GM19463 (cell line): ENCODE data around the gene EPX.

Source experiments
- ATAC-seq: cut with Tn5 transposase; IDR thresholded peaks from one replicate; pipeline ENCODE4 v1.9.1; 2021; ENCODE audit warnings: mild to moderate bottlenecking, moderate library complexity; ENCODE audit not compliant: unreplicated experiment

The EPX gene

DNA sequence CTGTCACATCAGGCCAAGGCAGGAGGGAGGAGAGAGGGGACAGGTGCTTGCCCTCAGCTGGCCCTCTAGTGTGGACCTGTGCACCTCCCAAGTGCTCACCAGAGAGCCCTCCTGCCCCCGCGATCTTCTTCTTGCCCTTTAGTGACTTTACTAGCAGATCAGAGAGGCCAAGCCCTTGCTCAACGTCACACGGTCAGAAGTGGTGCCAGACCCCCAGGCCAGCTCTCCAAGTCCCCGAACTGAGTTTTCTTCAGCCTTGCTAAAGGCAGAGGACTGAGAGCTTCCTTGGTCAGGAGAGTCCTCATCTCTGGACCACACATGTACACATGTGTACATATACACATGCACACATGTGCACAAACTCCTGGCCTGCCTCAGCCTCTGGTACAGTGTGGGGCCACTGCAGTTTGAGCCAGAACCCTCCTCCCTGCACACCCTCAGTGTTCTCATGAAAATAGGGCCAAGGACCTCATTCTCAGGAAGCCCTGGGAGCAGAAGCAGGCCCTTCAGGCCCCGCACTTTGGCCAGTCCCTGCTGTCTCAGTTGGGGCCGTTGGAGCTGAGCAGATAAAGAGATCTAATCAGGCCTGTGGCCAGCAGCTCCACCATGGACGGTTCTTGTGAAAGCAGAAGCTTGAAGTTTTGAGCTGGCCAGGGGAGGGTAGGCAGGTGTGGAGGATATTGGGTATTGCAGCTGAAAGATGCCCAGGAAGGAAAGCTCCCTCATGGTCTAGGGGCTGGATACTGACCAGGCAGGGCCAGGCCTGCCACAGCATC is 7.4 kb upstream of the EPX start:
- no peak for ATAC-seq

DNA sequence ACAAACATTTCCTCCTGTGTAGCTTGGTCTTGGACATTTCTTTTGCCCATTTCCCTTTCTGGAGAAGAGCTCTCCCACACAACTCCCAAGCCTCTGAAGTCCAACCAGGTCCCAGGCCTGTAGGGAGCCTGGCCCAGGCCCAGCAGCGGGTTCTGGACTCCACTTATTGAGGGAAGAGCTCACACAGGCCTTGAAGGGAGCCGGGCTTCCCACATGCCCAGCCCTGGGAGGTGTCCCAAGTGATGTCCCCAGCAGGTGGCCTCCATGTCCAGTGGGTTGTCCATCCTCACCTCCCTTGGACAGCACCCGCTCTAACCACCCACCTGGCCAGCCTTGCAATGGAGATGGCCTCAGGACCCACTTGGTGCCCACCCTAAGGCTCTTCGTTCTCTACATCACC is 5.9 kb upstream of the EPX start:
- ATAC-seq, result no peak

- ATAC-seq, result no peak
Observed at GRCh38 chr17:58187063-58187462, 5.5 kb upstream of the EPX start.

GRCh38 chr17:58187675-58188074 is 4.9 kb upstream of the EPX start:
- ATAC-seq, result no peak

DNA sequence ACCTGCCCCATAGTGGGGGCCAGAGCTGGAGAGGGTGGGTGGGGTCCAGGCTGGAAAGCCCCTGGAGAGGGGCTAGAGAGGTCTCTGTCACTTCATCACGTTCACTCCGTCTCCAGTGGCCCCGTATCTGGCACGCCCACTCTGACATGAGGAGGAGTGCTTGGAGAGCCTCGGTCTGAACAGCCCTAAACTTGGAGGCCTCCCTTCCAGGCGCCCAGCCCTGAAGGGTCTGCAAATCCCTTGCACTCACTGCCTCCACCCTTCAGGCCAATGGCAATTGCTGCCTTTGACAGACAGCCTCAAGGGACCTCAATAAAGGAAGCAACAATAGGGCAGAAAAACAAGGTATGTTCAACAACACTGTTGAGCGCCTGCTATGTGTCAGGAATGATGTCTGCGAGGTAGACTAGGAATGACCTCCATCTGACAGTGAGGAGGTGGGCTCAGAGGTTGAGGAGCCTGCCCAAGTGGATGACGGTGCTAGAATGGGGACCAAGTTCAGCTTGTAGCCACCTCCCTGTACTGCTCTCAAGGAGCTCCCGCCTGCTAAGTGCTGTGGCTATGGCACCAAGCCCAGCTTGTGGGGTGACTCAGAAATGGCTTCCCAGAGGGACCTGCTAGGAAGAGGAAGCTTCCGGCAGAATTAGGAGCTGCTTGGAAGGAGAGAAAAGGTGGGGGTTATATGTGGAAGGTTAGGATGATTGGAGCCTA is 2.9 kb upstream of the EPX start:
- ATAC-seq, result no peak

DNA sequence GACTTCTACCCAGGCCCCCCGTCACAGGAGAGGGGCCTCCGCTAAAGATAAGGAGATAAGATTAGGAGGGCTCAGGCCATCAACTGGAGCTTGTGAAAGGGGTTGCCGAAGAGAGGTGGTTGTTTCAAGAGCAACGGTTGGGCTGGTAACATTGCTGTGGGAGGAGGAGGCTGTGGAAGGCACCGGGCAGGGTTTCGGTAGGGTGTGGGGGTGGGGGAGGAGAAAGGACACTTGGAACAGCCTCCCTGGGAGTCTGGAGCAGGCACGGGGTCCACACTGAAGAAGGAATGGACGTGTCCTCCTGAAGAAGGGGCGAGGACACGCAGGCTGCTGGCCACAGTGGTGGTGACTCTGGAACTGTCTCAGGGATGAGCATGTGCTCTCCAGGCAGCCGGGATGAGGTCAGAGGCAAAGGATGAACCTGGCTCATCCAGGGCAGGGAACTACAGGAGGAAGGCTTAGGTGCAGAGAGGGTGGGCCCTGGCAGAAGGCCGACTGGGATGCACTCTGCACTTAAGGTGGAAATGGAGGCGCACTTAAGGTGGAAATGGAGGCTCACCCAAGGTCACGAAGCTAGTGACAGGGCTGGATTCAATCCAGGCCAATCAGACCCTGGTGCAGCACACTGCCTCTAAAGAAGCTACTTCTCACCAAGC is 1.2 kb upstream of the EPX start:
- no peak for ATAC-seq

- no peak for ATAC-seq
Observed at GRCh38 chr17:58193641-58194255, 1.2 kb downstream of the EPX start.

DNA sequence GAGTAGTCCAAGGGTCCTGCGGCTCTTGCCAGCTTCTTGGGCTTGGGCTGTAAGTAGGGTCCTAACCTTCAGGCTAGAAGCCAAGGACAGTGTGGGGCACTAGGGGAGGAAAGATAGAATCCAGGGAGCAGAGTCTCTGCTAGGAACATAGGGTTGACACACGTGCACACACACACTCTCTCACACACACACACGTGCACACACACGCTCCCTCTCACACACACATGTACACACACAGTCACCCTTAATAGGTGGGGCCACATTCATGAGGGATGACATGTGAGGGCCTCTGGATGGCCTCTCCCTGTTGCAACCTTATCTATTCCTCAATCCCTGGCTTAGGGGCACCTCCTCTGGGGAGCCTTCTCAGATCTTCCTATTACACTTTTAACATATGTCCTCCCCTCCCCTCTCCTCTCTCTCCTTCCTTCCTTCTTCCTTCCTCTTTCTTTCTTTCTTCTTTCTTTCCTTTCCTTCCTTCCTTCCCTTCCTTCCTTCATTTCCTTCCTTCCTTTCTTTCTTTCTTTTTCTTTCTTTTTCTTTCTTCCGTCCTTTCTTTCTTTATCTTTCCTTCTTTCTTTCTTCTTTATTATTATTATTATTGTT is 3.1 kb downstream of the EPX start:
- ATAC-seq, result no peak

- no peak for ATAC-seq
Observed at GRCh38 chr17:58196610-58197009, 4.1 kb downstream of the EPX start.

GRCh38 chr17:58200024-58200633 is 7.6 kb downstream of the EPX start:
- no peak for ATAC-seq

- no peak for ATAC-seq
Observed at GRCh38 chr17:58202859-58203258, 10.3 kb downstream of the EPX start.

DNA sequence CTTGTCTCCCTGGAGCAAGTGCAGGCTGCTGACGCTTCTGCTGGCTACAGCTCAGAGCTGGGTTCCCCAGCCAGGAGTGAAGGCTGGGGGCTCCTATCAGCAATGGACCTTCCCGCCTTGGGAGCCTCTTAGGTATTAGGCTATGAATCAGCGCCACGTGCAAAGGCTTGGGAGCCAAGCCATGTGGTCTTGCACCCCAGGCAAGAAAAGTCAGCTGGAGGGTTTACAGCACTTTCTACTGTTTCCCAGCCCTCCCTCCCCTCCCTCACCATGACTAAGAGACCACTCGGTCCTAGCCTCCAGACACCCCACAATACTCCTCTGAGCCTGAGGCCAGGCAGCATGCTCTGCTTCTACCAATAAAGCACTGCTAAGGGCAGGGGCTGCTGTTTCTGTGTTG is 12.3 kb downstream of the EPX start:
- ATAC-seq, result no peak

- ATAC-seq, result no peak
Observed at GRCh38 chr17:58205936-58206335, 13.4 kb downstream of the EPX start.

- no peak for ATAC-seq
Observed at GRCh38 chr17:58207451-58207850, 14.9 kb downstream of the EPX start.

- ATAC-seq, result no peak
Observed at GRCh38 chr17:58208344-58208743, 15.8 kb downstream of the EPX start.

DNA sequence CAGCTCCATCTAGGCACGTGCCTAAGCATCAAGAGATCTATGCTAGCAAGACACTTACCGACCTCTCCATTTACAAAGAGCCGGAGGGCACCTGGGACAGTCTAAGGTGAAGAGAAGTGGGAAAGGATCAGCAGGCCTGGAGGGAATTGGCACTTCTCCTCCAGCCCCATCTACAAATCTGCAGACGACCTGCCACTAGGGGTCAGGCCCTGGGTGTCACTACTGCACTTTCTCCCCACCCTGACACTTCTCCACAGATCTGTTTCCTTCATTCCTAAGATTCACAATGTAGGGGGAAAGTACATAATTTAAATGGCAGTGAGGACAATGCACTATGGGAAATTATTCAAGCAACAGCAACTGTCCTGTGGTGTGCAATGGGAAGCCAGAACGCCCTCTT is 18.4 kb downstream of the EPX start:
- ATAC-seq, result no peak

DNA sequence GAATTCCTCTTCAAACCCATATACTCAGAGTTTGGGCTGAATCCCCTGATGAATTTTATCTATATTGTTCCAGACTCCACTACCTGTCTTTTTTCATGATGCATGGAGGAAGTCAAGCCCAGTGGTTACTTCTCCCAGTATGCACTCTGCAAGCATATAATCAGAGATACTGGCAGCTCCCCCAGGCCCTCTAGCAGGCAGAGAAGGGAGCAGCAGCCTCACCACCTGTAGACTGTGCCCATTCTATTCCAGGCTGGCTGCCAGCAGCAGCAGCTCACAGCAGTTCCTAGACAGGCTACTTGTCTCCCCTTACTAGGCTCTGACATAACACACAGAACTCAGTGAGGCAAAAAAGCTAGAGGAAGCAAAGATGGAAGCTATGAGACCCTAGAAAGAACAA is 23.2 kb downstream of the EPX start:
- no peak for ATAC-seq

DNA sequence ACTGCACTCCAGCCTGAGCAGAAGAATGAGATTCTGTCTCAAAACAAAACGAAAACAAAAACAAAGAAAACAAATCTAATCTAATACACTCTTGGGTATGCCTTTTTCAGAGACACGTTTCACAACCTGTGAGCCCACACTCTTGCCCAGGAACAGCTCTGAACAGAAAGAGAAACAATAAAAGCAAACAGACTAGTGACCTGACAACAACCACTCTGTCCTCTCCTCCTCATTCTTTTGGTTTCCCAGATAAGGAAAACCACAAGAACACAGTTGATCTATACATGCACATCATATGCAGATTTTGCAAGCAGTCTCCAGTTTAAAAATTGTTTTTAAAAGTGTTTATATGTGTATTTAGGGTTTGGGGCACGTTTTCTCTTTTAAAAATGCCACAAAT is 25.2 kb downstream of the EPX start:
- ATAC-seq, result no peak

- peak; percentile 95 for ATAC-seq
Observed at GRCh38 chr17:58219007-58219788, 26.7 kb downstream of the EPX start, which contains the start of gene MKS1. Gene MKS1, minus strand, starts transcription at chr17:58219255. Its CDS starts 25 bp downstream, at chr17:58219230.

GRCh38 chr17:58219789-58220183 is 27.3 kb downstream of the EPX start:
- no peak for ATAC-seq
